HL-60 (cell line): ENCODE results near the gene DNMT3A.

Source experiments
- DNase-seq, 2 experiments: peaks; one replicate each; pipeline ENCODE4 v3.0.0-alpha.2; 2010 to 2020; ENCODE audit warnings: low read depth in 1 of 2, low spot score in 1 of 2
- H3K27ac ChIP-seq: fragments of 250-450 bp; sonication (Bioruptor Pico); replicated peaks from 2 replicates; pipeline ENCODE4 v1.5.1; 2020; ENCODE audit warnings: mild to moderate bottlenecking, moderate library complexity
- H3K27me3 ChIP-seq: fragments of 250-450 bp; sonication (Bioruptor Pico); 2 replicates; pipeline ENCODE4 v1.5.1; 2021; ENCODE audit warnings: mild to moderate bottlenecking, moderate library complexity; ENCODE audit not compliant: insufficient read depth, poor library complexity, severe bottlenecking
- H3K4me3 ChIP-seq: replicated peaks from 2 replicates; pipeline ENCODE4 v1.5.1; 2011; ENCODE audit warnings: mild to moderate bottlenecking, control low read depth, low read length; ENCODE audit not compliant: insufficient read depth
- GABPA ChIP-seq: IDR thresholded peaks from 2 replicates; pipeline ENCODE4 v1.6.1; 2012; ENCODE audit warnings: low read depth
- POLR2AphosphoS5 ChIP-seq: IDR thresholded peaks from 2 replicates; pipeline ENCODE4 v1.6.1; 2012; ENCODE audit warnings: low read depth
- SPI1 ChIP-seq: IDR thresholded peaks from 2 replicates; pipeline ENCODE4 v1.6.1; 2012; ENCODE audit warnings: low read depth, mild to moderate bottlenecking, borderline replicate concordance
- TF ChIP-seq, protein P1 (sequence below): IDR thresholded peaks from one replicate; pipeline ENCODE4 v1.5.1; 2011; ENCODE audit warnings: low read length, control low read depth, inconsistent platforms; ENCODE audit not compliant: insufficient read depth
- TF ChIP-seq, protein P2 (sequence below): IDR thresholded peaks from 2 replicates; pipeline ENCODE4 v1.6.1; 2012; ENCODE audit warnings: low read depth; ENCODE audit not compliant: insufficient replicate concordance

Gene DNMT3A

DNA sequence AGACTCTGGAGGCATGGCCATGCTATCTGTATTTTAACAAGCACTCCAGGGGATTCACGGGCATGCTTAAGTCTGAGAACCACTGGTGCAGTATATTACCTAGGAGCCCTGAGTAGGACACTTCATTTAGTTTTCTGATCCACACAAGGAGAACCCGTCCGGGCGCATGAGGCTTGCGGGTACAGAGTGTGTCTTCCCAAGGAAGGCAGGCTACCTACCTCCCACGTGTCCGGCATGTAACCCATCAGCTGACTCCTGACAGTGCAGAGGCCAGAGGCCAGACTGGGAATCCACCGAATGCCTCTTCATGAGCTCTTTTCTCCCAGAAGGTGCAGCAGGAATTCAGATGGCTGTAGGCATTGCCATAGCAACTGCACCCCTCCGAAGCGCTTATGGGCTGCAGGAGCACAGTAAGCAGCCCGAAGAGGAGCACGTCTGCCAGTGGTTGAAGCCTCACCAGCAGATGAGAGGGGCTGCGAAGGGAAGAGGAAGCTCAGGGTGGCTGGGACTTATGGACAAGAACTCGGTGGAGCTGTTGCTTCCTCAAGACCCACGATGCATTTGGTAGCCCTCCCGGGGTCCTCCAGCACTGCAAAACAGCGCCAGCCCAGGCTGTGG lies 33.8 kb upstream of the DNMT3A start:
- Histone ChIP-seq H3K4me3 (no peak overlapping the region), H3K27ac (no peak overlapping the region), H3K27me3 (no peaks in the 10 kb centered on the region)
- TF ChIP-seq, protein P1, sequence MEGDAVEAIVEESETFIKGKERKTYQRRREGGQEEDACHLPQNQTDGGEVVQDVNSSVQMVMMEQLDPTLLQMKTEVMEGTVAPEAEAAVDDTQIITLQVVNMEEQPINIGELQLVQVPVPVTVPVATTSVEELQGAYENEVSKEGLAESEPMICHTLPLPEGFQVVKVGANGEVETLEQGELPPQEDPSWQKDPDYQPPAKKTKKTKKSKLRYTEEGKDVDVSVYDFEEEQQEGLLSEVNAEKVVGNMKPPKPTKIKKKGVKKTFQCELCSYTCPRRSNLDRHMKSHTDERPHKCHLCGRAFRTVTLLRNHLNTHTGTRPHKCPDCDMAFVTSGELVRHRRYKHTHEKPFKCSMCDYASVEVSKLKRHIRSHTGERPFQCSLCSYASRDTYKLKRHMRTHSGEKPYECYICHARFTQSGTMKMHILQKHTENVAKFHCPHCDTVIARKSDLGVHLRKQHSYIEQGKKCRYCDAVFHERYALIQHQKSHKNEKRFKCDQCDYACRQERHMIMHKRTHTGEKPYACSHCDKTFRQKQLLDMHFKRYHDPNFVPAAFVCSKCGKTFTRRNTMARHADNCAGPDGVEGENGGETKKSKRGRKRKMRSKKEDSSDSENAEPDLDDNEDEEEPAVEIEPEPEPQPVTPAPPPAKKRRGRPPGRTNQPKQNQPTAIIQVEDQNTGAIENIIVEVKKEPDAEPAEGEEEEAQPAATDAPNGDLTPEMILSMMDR = no peak
- TF ChIP-seq, protein P2, sequence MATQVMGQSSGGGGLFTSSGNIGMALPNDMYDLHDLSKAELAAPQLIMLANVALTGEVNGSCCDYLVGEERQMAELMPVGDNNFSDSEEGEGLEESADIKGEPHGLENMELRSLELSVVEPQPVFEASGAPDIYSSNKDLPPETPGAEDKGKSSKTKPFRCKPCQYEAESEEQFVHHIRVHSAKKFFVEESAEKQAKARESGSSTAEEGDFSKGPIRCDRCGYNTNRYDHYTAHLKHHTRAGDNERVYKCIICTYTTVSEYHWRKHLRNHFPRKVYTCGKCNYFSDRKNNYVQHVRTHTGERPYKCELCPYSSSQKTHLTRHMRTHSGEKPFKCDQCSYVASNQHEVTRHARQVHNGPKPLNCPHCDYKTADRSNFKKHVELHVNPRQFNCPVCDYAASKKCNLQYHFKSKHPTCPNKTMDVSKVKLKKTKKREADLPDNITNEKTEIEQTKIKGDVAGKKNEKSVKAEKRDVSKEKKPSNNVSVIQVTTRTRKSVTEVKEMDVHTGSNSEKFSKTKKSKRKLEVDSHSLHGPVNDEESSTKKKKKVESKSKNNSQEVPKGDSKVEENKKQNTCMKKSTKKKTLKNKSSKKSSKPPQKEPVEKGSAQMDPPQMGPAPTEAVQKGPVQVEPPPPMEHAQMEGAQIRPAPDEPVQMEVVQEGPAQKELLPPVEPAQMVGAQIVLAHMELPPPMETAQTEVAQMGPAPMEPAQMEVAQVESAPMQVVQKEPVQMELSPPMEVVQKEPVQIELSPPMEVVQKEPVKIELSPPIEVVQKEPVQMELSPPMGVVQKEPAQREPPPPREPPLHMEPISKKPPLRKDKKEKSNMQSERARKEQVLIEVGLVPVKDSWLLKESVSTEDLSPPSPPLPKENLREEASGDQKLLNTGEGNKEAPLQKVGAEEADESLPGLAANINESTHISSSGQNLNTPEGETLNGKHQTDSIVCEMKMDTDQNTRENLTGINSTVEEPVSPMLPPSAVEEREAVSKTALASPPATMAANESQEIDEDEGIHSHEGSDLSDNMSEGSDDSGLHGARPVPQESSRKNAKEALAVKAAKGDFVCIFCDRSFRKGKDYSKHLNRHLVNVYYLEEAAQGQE = no peak
- DNase-seq = peak in 1 of 2 experiments; percentile 15

DNA sequence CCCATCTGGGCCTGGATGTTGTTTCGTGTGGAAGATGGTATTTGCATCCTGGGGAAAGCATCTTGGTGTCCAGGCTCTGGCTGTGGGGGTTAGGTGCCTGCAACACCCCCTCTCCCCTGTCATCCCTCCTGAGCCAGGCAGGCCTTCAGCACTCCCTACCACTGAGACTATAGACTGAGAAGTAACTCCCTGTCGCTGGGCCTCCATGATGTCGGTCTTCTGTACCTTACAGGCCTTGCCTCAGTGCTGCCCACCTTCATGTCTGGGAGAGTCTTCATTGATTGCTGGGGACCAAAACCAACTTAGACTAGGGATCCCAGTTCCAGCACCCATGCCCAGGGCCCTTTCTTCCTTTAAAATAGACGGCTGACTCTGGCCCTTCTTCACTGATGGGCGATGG lies 33.1 kb upstream of the DNMT3A start:
- TF ChIP-seq GABPA (no peak), POLR2AphosphoS5 (no peak), SPI1 (no peak)
- TF ChIP-seq, protein P2 = no peak
- TF ChIP-seq, protein P1 = no peak
- DNase-seq = no peak
- Histone ChIP-seq H3K27me3 (no peaks in the 10 kb centered on the region), H3K27ac (no peak overlapping the region), H3K4me3 (no peak overlapping the region)

DNA sequence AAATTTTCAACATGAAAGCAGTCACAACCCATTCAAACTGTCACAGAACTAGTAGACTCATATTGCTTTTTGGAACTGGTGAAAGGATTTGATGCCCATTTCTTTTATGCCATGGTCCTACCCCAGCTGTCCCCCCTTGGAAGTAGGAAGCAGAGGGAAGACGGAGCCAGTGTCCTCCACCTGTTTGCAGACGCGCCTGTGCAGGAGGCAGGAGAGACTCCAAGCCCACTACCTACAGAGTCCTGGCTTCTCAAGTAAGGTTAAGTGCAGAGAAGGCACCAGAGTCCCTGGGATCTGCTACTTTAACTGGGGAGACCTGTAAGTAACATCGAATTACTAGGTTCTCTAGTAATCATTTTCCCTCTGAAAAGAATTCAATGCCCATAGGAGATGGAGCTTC lies 32.7 kb upstream of the DNMT3A start:
- H3K4me3 ChIP-seq = no peak overlapping the region
- TF ChIP-seq, protein P1 = no peak
- no peak for TF ChIP-seq SPI1
- TF ChIP-seq, protein P2 = no peak
- DNase-seq = no peak
- no peaks in the 10 kb centered on the region for H3K27me3 ChIP-seq
- H3K27ac ChIP-seq = no peak overlapping the region
